ENCODE results near the gene F7.
"Not testable (repeated sequence)": the region's sequence is repeated elsewhere in the genome, so short reads cannot be mapped to it uniquely, and the experiment has no call there.

DNA sequence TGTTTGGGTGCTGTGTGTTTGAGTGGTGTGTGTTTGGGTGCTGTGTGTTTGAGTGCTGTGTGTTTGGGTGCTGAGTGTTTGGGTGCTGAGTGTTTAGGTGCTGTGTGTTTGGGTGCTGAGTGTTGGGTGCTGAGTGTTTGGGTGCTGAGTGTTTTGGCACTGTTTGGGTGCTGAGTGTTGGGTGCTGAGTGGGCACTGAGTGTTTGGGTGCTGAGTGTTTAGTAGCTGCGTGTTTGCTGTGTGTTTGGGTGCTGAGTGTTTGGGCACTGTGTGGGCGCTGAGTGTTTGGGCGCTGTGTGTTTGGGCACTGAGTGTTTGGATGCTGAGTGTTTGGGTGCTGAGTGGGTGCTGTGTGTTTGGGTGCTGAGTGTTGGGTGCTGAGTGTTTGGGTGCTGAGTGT, 48.0 kb upstream of the F7 start:
- not testable (repeated sequence) for TF ChIP-seq SP1 (CRISPR knock-in tag; conservative IDR thresholded peaks at IDR 0.05); JUN (CRISPR knock-in tag; IDR thresholded peaks at IDR 0.05); ZNF232 (CRISPR knock-in tag; IDR thresholded peaks at IDR 0.05); TEAD1 (CRISPR knock-in tag; IDR thresholded peaks at IDR 0.05); NFE2L1 (CRISPR knock-in tag; IDR thresholded peaks at IDR 0.05); FOXJ3 (CRISPR knock-in tag; IDR thresholded peaks at IDR 0.05; ENCODE audit: borderline replicate concordance); NR2C2 (CRISPR knock-in tag; IDR thresholded peaks at IDR 0.05)
- TF ChIP-seq, protein P1, sequence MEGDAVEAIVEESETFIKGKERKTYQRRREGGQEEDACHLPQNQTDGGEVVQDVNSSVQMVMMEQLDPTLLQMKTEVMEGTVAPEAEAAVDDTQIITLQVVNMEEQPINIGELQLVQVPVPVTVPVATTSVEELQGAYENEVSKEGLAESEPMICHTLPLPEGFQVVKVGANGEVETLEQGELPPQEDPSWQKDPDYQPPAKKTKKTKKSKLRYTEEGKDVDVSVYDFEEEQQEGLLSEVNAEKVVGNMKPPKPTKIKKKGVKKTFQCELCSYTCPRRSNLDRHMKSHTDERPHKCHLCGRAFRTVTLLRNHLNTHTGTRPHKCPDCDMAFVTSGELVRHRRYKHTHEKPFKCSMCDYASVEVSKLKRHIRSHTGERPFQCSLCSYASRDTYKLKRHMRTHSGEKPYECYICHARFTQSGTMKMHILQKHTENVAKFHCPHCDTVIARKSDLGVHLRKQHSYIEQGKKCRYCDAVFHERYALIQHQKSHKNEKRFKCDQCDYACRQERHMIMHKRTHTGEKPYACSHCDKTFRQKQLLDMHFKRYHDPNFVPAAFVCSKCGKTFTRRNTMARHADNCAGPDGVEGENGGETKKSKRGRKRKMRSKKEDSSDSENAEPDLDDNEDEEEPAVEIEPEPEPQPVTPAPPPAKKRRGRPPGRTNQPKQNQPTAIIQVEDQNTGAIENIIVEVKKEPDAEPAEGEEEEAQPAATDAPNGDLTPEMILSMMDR (IDR thresholded peaks at IDR 0.05), result not testable (repeated sequence)
- TF ChIP-seq, protein P2, sequence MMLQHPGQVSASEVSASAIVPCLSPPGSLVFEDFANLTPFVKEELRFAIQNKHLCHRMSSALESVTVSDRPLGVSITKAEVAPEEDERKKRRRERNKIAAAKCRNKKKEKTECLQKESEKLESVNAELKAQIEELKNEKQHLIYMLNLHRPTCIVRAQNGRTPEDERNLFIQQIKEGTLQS (CRISPR knock-in tag; conservative IDR thresholded peaks at IDR 0.05), result not testable (repeated sequence)
- TF ChIP-seq, protein P3, sequence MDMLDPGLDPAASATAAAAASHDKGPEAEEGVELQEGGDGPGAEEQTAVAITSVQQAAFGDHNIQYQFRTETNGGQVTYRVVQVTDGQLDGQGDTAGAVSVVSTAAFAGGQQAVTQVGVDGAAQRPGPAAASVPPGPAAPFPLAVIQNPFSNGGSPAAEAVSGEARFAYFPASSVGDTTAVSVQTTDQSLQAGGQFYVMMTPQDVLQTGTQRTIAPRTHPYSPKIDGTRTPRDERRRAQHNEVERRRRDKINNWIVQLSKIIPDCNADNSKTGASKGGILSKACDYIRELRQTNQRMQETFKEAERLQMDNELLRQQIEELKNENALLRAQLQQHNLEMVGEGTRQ (CRISPR knock-in tag; IDR thresholded peaks at IDR 0.05), result not testable (repeated sequence)
- TF ChIP-seq, protein P4, sequence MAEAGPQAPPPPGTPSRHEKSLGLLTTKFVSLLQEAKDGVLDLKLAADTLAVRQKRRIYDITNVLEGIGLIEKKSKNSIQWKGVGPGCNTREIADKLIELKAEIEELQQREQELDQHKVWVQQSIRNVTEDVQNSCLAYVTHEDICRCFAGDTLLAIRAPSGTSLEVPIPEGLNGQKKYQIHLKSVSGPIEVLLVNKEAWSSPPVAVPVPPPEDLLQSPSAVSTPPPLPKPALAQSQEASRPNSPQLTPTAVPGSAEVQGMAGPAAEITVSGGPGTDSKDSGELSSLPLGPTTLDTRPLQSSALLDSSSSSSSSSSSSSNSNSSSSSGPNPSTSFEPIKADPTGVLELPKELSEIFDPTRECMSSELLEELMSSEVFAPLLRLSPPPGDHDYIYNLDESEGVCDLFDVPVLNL (CRISPR knock-in tag; IDR thresholded peaks at IDR 0.05; ENCODE audit: borderline replicate concordance, low read depth), result not testable (repeated sequence)

Measured in WTC11 (cell line).